ENCODE data around the gene ELFN2.

DNA sequence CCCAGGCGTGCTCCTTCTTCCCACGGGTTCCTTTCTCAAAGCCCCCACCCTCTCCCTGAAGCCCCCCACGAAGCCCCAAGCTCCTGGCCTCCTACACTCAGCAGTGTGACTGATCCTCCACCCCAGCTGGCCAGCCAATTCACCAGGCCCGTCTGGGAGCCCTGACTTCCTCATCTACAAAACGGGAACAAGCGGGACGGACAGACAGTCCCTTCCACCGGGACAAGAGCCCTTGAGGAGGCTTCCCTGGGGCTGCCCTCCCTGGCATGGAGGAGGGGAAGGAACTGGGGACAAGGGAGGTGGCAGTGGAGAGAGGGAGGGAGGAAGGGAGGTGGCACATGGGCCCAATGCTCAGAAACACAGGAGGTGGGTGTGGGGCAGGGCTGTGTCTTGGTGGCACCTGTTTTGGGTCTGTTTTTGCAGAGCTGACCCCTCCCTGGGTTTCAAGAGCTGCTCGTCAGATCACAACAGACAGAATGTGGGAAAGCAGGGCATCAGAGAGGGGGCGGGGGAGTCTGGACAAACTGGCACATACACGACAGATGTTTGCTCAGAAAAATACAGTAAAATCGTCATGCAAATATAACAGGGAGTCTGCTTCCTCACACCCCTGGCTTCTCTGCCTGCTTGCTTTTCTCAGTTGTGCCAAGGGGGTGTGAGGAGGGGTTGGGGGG lies 56.8 kb downstream of the ELFN2 start:
- no peak for TF ChIP-seq SP1 (IDR thresholded peaks at IDR 0.05)
- no peak for TF ChIP-seq SUZ12 (IDR thresholded peaks at IDR 0.05)
- no peak for TF ChIP-seq FOXM1 (IDR thresholded peaks at IDR 0.05; ENCODE audit: borderline replicate concordance)
- no peak for TF ChIP-seq ARNT (IDR thresholded peaks at IDR 0.05)
- no peak for TF ChIP-seq LEF1 (IDR thresholded peaks at IDR 0.05; ENCODE audit: borderline replicate concordance)
- no peak for TF ChIP-seq FOXA1 (IDR thresholded peaks at IDR 0.05)
- TF ChIP-seq CTBP1 (IDR thresholded peaks at IDR 0.05; ENCODE audit: borderline replicate concordance), result no peak
- no peak for TF ChIP-seq ZNF384 (IDR thresholded peaks at IDR 0.05)
- no peak for TF ChIP-seq HDGF (IDR thresholded peaks at IDR 0.05; ENCODE audit: borderline replicate concordance)
- TF ChIP-seq L3MBTL2 (conservative IDR thresholded peaks at IDR 0.05), result no peak
- TF ChIP-seq, protein P1, sequence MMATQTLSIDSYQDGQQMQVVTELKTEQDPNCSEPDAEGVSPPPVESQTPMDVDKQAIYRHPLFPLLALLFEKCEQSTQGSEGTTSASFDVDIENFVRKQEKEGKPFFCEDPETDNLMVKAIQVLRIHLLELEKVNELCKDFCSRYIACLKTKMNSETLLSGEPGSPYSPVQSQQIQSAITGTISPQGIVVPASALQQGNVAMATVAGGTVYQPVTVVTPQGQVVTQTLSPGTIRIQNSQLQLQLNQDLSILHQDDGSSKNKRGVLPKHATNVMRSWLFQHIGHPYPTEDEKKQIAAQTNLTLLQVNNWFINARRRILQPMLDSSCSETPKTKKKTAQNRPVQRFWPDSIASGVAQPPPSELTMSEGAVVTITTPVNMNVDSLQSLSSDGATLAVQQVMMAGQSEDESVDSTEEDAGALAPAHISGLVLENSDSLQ (IDR thresholded peaks at IDR 0.05), result no peak
- TF ChIP-seq BHLHE40 (IDR thresholded peaks at IDR 0.05; ENCODE audit: borderline replicate concordance), result no peak
- TF ChIP-seq TARDBP (IDR thresholded peaks at IDR 0.05), result no peak
- no peak for TF ChIP-seq ELF4 (IDR thresholded peaks at IDR 0.05)
